Limb (tissue), 2 donors: ENCODE results near the gene ADAMTS15.

Source experiments
- DNase-seq, 2 donors: peaks; one replicate each; pipeline ENCODE4 v3.0.0-alpha.2; 2016; ENCODE audit errors: extremely low spot score in 2 of 2

The ADAMTS15 gene

DNA sequence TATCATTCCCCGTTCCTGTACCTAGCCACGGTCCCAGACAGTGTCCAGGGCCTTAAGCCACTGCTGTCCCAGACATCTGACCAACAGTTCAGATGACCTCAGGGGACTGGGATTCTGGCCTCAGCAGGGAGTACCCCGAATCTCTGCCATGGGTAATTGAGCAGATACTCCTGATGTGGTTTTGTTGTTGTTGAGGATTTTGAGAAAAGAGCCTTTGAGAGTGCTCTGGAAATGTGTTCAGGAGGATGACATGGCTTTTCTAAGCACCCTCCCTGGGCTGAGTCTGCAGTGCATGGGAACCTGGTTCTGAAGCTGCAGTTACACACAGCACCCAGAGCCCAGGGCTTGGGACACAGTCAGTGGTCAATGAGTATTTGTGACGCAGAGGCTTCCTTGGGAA lies 30.4 kb downstream of the ADAMTS15 start:
- DNase-seq: no peak

GRCh38 chr11:130480186-130480585 lies 31.7 kb downstream of the ADAMTS15 start:
- DNase-seq: no peak

DNA sequence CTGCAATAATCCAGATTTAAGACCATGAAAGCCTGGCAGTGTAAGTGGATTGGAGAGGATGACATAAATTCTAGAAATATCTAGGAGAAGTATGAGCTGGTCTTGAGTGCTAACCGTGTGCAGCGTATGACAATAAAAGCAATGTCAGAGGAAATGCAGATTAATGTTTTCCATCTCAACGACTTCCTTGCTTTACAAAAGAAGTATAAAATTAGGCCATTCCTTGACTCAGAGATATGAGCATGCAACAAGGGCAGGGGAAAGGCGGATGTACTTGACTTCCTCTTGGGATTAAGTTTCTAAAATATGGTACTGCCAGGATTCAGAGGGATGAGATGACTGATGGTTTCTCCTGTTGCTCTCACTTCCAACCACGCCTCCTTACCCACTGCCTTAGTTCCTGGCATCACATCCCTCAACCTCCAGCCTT lies 32.3 kb downstream of the ADAMTS15 start:
- no peak for DNase-seq

DNA sequence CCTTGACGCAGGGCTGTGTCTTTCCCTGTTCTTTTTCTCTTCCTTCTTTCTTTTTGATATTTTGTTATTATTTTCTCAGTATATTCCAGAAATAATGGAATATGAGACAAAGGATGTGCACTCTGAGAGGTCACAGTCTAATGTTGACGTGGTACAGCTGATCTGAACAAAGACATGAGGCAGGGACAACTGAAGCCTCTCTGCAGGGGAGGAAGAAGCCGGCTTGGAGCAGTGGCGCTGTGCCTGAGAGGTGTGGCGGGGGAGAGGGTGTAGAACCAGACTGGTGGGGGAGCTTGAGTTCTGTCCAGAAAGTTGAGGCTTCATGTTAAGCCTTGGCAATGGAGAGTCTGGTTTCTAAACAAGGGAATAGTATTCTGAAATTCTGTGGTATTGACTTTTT lies 34.7 kb downstream of the ADAMTS15 start:
- no peak for DNase-seq

GRCh38 chr11:130485983-130486382 lies 37.5 kb downstream of the ADAMTS15 start:
- DNase-seq: no peak

GRCh38 chr11:130486391-130486836 lies 38.0 kb downstream of the ADAMTS15 start:
- DNase-seq: no peak

DNA sequence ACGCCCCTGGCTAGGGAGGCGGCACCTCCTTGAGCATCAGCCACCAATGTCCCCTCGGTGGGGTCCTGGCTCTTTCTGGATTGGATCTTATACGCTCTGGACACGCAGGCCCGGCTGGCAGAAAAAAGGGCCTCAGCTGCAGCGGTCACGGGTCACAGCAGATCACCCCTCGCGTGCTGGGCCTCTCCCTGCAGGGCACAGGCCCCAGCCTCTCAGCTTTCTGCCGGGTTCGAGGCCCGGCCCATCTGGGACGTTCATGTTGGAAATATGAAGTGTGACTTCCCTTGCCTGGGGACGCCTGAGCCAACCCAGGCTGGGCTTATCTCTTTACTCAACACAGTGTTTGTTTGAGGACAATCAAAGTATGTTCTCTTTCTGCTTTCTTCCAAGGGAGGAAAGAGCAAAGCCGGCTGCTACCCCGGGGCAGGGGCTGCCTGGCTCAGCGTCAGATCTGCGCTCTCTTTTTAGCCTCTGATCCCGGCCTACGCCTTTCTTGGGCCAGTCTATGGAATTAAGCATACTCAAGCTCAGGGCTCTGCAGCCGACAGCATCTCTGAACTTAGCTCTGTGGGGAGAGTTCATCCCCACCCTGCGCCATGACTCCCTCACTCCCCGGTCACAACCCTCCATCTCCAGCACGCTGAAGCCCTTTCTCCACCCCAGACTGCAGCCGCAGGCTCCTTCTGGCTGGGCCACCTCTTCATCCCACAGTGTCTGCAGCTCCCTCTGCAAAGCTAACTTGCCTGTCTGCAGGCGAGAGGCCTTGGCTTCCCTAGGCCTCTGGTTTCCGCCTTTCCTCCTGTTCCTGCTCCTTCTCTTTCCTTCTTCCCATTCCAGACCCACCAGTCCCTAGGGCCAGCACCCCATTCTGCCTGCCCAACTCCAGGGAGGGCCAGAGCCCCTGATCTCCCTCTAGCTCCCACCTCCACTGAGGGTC lies 38.8 kb downstream of the ADAMTS15 start:
- DNase-seq: no peak

DNA sequence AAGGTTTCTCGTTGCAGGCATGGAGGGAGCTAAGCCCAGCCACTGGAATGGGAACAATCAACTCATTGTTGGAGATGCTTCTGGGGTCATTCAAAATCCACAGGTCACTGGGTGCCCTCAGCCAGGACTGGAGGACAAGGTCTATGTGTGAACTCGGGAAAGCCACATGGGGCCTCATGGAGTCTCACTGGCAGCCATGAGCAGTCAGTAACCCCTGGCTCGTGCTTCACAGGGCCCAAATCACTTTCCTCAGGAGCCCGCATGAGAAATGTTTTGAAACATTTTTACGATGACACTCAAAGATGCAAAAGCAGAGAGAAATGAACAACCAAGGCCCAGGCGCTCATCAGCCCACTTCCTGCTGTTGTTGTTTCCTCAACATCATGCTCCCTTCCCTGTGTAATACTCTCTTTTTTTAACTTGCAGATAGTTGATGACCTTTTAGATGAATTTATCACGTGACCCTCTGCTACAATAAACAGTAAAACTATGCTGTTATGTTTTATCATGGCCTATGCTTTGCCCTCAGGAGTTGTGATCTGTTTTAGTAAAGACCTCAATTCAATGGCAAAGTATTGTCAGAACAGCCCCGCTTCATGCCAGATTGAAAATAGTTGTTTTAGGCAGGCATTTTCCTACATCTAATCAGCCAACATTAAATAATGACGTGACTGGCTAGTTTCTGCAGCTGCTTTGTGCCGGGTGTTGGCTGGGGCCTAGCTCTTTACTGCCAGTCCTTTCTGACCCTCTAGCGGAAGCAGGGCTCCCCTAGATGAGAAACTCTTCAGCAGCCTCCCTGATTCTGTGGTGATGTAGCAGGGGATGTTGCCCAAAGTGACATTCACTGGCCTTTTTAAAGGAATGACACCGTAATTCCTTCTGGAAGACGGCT lies 39.7 kb downstream of the ADAMTS15 start:
- DNase-seq: no peak

GRCh38 chr11:130488848-130489584 lies 40.6 kb downstream of the ADAMTS15 start:
- DNase-seq: no peak

- DNase-seq: no peak
These were observed 41.3 kb downstream of the ADAMTS15 start for GRCh38 chr11:130489716-130490115.

- DNase-seq: no peak
These were observed 42.4 kb downstream of the ADAMTS15 start for GRCh38 chr11:130490682-130491449.

DNA sequence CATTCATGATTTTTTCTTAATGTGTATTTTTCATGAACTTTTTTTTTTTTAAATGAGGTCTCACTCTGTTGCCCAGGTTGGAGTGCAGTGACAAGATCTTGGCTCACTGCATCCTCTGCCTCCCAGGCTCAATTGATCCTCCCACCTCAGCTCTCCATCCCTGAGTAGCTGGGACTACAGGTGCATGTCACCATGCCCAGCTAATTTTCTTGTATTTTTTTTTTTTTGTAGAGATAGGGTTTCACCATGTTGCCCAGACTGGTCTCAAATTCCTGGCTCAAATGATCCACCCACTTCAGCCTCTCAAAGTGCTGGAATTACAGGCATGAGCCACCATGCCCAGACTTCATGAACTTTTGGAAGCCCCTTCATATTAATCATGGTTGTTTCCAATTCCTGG lies 49.7 kb downstream of the ADAMTS15 start:
- DNase-seq: no peak

DNA sequence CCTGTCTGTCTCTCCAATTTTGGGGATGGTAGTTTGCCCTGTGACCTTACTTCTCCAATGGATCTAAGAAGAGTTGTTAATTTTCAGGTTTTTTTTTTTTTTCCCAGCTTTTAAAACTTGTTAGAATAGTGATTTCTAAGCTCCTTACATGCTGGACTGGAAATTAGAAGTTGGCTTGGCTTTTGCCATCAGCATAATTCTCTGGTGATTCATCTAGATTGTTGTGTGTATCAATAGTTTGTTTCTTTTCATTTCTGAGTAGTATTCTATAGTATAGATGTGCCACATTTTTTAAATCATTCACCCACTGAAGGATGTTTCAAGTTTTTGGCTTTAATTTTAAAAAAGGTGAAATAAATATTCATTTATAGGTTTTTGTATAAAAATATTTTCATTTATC lies 51.4 kb downstream of the ADAMTS15 start:
- no peak for DNase-seq

DNA sequence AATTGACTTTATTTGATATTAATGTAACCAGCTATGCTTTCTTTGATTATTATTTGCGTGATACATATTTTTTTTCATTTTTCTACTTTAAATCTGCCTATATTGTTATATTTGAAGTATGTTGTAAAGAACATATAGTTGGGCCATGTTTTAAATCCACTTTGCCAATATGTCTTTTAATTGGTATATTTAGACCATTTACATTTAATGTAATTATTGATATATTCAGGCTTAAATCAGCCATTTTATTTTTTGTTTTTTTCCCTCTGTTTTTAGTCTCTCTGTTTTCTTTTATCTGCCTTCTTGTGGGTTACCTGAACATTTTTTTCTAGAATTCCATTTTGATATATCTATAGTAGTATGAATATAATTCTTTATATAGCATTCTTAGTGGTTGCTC lies 55.9 kb downstream of the ADAMTS15 start:
- no peak for DNase-seq

GRCh38 chr11:130508913-130509312 lies 60.5 kb downstream of the ADAMTS15 start:
- DNase-seq: no peak

DNA sequence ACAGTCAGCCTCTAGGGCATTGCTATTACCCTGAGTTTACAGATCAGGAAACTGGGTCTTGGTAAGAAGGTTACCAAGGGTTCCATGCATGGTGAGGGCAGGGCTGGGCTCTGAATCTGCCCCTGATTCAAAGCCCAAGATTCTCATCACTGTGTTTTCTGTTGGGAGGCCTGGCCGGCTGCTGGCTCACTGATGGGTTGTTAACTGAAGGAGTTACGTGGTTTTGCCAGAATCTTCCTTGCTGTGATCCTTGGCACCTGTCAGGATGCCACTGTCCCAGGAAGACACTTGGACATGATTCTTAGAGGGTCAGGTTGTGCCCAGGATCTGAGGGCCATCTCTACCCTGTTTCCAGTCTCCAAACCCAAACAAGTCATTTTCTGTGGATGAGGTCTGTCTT lies 61.5 kb downstream of the ADAMTS15 start:
- no peak for DNase-seq

GRCh38 chr11:130510407-130511006 lies 62.1 kb downstream of the ADAMTS15 start:
- no peak for DNase-seq

GRCh38 chr11:130511765-130512164 lies 63.3 kb downstream of the ADAMTS15 start:
- no peak for DNase-seq

- no peak for DNase-seq
These were observed 64.2 kb downstream of the ADAMTS15 start for GRCh38 chr11:130512662-130513061.

DNA sequence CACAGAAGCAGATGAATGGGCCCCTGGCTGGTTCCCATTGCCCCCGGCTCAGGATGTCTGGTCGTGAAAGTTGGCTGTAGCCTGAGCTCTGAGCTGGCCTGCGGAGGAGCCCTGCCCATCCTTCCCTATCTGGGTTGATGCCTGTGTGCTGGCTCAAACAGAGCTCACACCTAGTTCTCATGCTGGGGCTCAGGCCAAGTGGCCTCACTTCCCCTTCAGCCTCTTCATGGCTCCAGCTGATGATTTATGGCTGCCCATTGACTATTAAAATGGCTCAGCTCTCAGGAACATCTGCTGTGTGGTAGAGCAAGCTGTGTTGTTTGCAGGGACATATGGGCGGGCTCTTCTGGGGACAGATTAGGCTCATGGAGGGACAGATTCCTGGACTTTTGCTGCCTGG lies 64.7 kb downstream of the ADAMTS15 start:
- DNase-seq: no peak
